ENCODE results near the gene KCNQ1. TPM values are rescaled to one million over a fixed set of nuclear protein-coding genes. Genes with fewer than 3 reads are reported as not detected.
A peak's percentile ranks its signal among the peaks of the same experiment; 100 is the strongest.

KCNQ1 gene
- polyA plus RNA-seq, 1 donor (not counting 4 experiments of a cell fraction or from before 2014, with no cell fraction given): not detected

GRCh38 chr11:2397005-2397404 lies 47.8 kb upstream of the KCNQ1 start:
- Histone ChIP-seq H3K36me3 (ENCODE audit: control insufficient read depth in 2 of 2, extremely low read depth in 1 of 2, insufficient read depth in 2 of 2, low read length in 2 of 2) (peaks cover 33 to 34% of the 10 kb centered on the region in 2 experiments), H3K9me3 (ENCODE audit: control insufficient read depth, low read depth, low read length) (no peaks in the 10 kb centered on the region), H3K4me2 (ENCODE audit: control insufficient read depth, extremely low read depth, insufficient read depth, low read depth, low read length) (no peak overlapping the region), H4K20me1 (ENCODE audit: control insufficient read depth, extremely low read depth, insufficient read depth, low read length) (peaks cover 2% of the 10 kb centered on the region), H2AFZ (ENCODE audit: control insufficient read depth, low read length) (no peak overlapping the region), H3K27me3 (ENCODE audit: control insufficient read depth, extremely low read depth, insufficient read depth, low read length) (no peaks in the 10 kb centered on the region), H3K4me3 (ENCODE audit: control insufficient read depth in 2 of 3, extremely low read depth in 1 of 3, insufficient read depth in 2 of 3, low read depth in 1 of 3, low read length in 3 of 3) (no peak overlapping the region), H3K79me2 (ENCODE audit: control insufficient read depth, insufficient read depth, low read length) (peaks cover 41% of the 10 kb centered on the region), H3K9me1 (ENCODE audit: control insufficient read depth, extremely low read depth, insufficient read depth, low read length) (no peaks in the 10 kb centered on the region), H3K27ac (ENCODE audit: control insufficient read depth, insufficient read depth, low read length) (no peak overlapping the region), H3K9ac (ENCODE audit: control insufficient read depth, extremely low read depth, insufficient read depth, low read length) (no peak overlapping the region), H3K4me1 (ENCODE audit: control insufficient read depth, extremely low read depth, insufficient read depth, low read length) (peaks cover 18% of the 10 kb centered on the region)
- dilution Hi-C loops (cut with MboI; ENCODE audit: extremely low pct_ligation_motif_present, low sequenced_read_pairs): no loop called here
- FAIRE-seq: no peak
- TF ChIP-seq CTCF (optimal IDR thresholded peaks at IDR 0.05 in 1 of 3, IDR thresholded peaks at IDR 0.05 in 1 of 3, conservative IDR thresholded peaks at IDR 0.05 in 1 of 3; ENCODE audit: extremely low read depth in 1 of 3, insufficient read depth in 2 of 3, low read length in 3 of 3) (no peak), EZH2 (IDR thresholded peaks at IDR 0.05; ENCODE audit: low read length) (no peak)
- DNase-seq (ENCODE audit: low read depth, low spot score): no peak

GRCh38 chr11:2398664-2399355 lies 46.0 kb upstream of the KCNQ1 start:
- Histone ChIP-seq H3K9ac (ENCODE audit: control insufficient read depth, extremely low read depth, insufficient read depth, low read length) (peak overlapping the region; percentile 87), H3K36me3 (ENCODE audit: control insufficient read depth in 2 of 2, extremely low read depth in 1 of 2, insufficient read depth in 2 of 2, low read length in 2 of 2) (peaks cover 35 to 38% of the 10 kb centered on the region in 2 experiments), H3K27me3 (ENCODE audit: control insufficient read depth, extremely low read depth, insufficient read depth, low read length) (no peaks in the 10 kb centered on the region), H3K79me2 (ENCODE audit: control insufficient read depth, insufficient read depth, low read length) (peaks cover 37% of the 10 kb centered on the region), H3K4me3 (ENCODE audit: control insufficient read depth in 2 of 3, extremely low read depth in 1 of 3, insufficient read depth in 2 of 3, low read depth in 1 of 3, low read length in 3 of 3) (peak overlapping the region in 2 of 3 experiments; percentile 80 to 81), H3K4me1 (ENCODE audit: control insufficient read depth, extremely low read depth, insufficient read depth, low read length) (peaks cover 19% of the 10 kb centered on the region), H2AFZ (ENCODE audit: control insufficient read depth, low read length) (no peak overlapping the region), H3K9me1 (ENCODE audit: control insufficient read depth, extremely low read depth, insufficient read depth, low read length) (no peaks in the 10 kb centered on the region), H3K27ac (ENCODE audit: control insufficient read depth, insufficient read depth, low read length) (peak overlapping the region; percentile 80), H3K4me2 (ENCODE audit: control insufficient read depth, extremely low read depth, insufficient read depth, low read depth, low read length) (peak overlapping the region; percentile 94), H3K9me3 (ENCODE audit: control insufficient read depth, low read depth, low read length) (no peaks in the 10 kb centered on the region), H4K20me1 (ENCODE audit: control insufficient read depth, extremely low read depth, insufficient read depth, low read length) (peaks cover 2% of the 10 kb centered on the region)
- FAIRE-seq (no peak), DNase-seq (ENCODE audit: low read depth, low spot score) (no peak)
- TF ChIP-seq EZH2 (IDR thresholded peaks at IDR 0.05; ENCODE audit: low read length): no peak
- TF ChIP-seq CTCF (optimal IDR thresholded peaks at IDR 0.05 in 1 of 3, IDR thresholded peaks at IDR 0.05 in 1 of 3, conservative IDR thresholded peaks at IDR 0.05 in 1 of 3; ENCODE audit: extremely low read depth in 1 of 3, insufficient read depth in 2 of 3, low read length in 3 of 3): no peak
- dilution Hi-C loops (cut with MboI; ENCODE audit: extremely low pct_ligation_motif_present, low sequenced_read_pairs): no loop called here

Data from keratinocyte (primary cell).